ENCODE measurements around the gene ANKRD17. TPM values are rescaled to one million over a fixed set of nuclear protein-coding genes. Genes with fewer than 3 reads are reported as not detected.
A peak's percentile ranks its signal among the peaks of the same experiment; 100 is the strongest.

Gene ANKRD17
- total and polyA plus RNA-seq, 2 donors (not counting 3 experiments of a cell fraction or from before 2014, with no cell fraction given): 33.3 to 64.4 TPM

GRCh38 chr4:73067971-73068394 lies 190.6 kb downstream of the ANKRD17 start:
- H4K20me1 ChIP-seq (replicated peaks; ENCODE audit: control insufficient read depth, extremely low read depth, insufficient read depth, low read length): no peaks in the 10 kb centered on the region
- DNase-seq (ENCODE audit: low read depth, low spot score) (no peak), FAIRE-seq (no peak)
- peak overlapping the region; percentile 88 for H3K9ac ChIP-seq (replicated peaks; ENCODE audit: extremely low read depth, insufficient read depth, low read length)
- ChIA-PET CTCF (interaction anchor here (1.1 kb wide), 1 partner anchor 189 kb away, joined by 5 read pairs; no protein-coding TSS in a partner anchor), POLR2A (no interaction called here)
- peak overlapping the region; percentile 34 to 87 (median 67) for H3K4me3 ChIP-seq (replicated peaks in 1 of 3; ENCODE audit: insufficient read depth in 1 of 3, low read depth in 1 of 3, low read length in 3 of 3)
- peaks cover 15% of the 10 kb centered on the region for H3K4me1 ChIP-seq (ENCODE audit: control insufficient read depth, extremely low read depth, insufficient read depth, low read length)
- peak overlapping the region; percentile 99 for H3K4me2 ChIP-seq (ENCODE audit: insufficient read depth, low read length)
- peak overlapping the region; percentile 90 for H3K27ac ChIP-seq (ENCODE audit: insufficient read depth, low read depth, low read length)
- dilution Hi-C loops (cut with MboI; ENCODE audit: extremely low pct_ligation_motif_present, low sequenced_read_pairs): no loop called here
- intact Hi-C loops (cut with micrococcal nuclease): loop anchor here (2.0 kb wide), 1 partner anchor 93 kb away; no protein-coding TSS in a partner anchor
- H2AFZ ChIP-seq (ENCODE audit: low read depth, low read length): peak overlapping the region; percentile 43
- no peaks in the 10 kb centered on the region for H3K27me3 ChIP-seq (ENCODE audit: control insufficient read depth in 2 of 2, insufficient read depth in 2 of 2, low read length in 2 of 2)
- no peaks in the 10 kb centered on the region for H3K9me3 ChIP-seq (replicated peaks; ENCODE audit: control insufficient read depth, insufficient read depth, low read length)
- H3K36me3 ChIP-seq (ENCODE audit: control insufficient read depth in 2 of 2, extremely low read depth in 1 of 2, insufficient read depth in 2 of 2, low read length in 2 of 2): peaks cover 0 to 2% of the 10 kb centered on the region in 2 experiments
- no peaks in the 10 kb centered on the region for H3K9me1 ChIP-seq (replicated peaks; ENCODE audit: control insufficient read depth, extremely low read depth, insufficient read depth, low read length)
- no TSS peak for BruUV-seq (replicated peaks)
- TF ChIP-seq POLR2A (IDR thresholded peaks at IDR 0.05; ENCODE audit: low read depth, low read length): peak; percentile 2
- TF ChIP-seq JUN (IDR thresholded peaks at IDR 0.05; ENCODE audit: borderline replicate concordance, insufficient read depth, insufficient read length, low read depth): no peak
- TF ChIP-seq POLR2AphosphoS5 (IDR thresholded peaks at IDR 0.05; ENCODE audit: insufficient read depth, low read depth, low read length): no peak
- TF ChIP-seq MAX (IDR thresholded peaks at IDR 0.05; ENCODE audit: insufficient read depth, insufficient read length): no peak
- no peak for TF ChIP-seq EZH2 (IDR thresholded peaks at IDR 0.05; ENCODE audit: borderline replicate concordance, low read depth, low read length, severe bottlenecking)
- TF ChIP-seq CTCF (IDR thresholded peaks at IDR 0.05; ENCODE audit: extremely low read depth in 1 of 2, insufficient read depth in 1 of 2, low read depth in 1 of 2, low read length in 2 of 2): no peak
- peaks cover 8% of the 10 kb centered on the region for H3K79me2 ChIP-seq (ENCODE audit: control insufficient read depth, insufficient read depth, low read length)
